AG04449 (cell line): Measurements from ENCODE around the gene SLX9.

Experiments used
- CTCF ChIA-PET: fragments of 350-600 bp; formaldehyde crosslinking; extraction: SDS; loops from one replicate; lab custom pipeline; 2021; ENCODE audit warnings: antibody characterized with exemption; lab: Yijun Ruan, JAX
- POLR2A ChIA-PET: fragments of 400-600, 350-600 bp; formaldehyde crosslinking; extraction: SDS; loops from one replicate; lab custom pipeline; 2020; ENCODE audit warnings: antibody characterized with exemption, inconsistent platforms; lab: Yijun Ruan, JAX
- DNase-seq: peaks from one replicate; pipeline ENCODE4 v3.0.0-alpha.2; 2010; ENCODE audit warnings: low read depth, low spot score
- H3K4me3 ChIP-seq: 2 replicates; pipeline ENCODE4 v1.5.1; 2011; ENCODE audit warnings: low read depth, mild to moderate bottlenecking, control low read depth, low read length
- TF ChIP-seq, protein P1 (sequence below): IDR thresholded peaks from one replicate; pipeline ENCODE4 v1.5.1; 2011; ENCODE audit warnings: mild to moderate bottlenecking, moderate library complexity, low read length, control low read depth, inconsistent platforms; ENCODE audit not compliant: insufficient read depth; ENCODE audit errors: missing control alignments

Gene SLX9

DNA sequence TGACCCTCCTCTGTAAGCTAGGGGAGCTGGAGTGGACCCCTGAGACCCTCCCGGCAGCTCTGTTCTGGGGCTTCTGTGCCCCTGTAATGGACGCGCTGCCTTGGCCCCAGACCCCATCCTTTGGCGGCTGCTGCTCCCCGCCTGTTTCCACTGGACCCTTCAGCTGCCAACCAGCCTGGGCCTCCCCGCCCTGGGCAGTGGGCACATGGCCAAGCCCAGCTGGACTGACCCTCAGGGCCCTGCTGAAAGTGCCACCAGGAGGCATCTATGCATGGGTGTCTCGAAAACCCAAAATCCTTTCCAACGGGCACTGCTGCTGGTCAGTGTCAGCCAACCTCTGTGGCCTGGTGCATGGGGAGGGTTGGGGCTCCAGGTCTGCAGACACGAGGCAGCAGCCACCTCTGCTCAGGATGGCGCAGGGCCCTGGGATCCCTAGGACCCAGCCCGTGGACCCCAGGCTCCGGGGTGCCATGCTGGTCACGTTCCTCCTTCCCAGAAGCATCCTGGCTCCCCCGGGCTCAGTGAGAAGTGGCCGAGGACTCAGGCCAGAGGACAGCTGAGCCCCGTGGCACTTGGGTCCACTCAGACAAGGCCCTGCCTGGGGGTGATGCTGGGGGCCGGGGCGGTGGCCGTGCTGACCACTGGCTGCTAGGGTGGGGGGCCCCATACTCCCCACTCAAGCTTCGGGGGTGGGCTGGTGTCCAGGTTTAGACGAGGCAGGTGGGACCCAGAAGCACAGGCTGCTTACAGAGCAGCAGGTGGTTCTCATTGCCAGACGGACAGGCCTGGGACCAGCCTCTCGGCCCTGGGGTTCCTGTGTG lies 46.9 kb downstream of the SLX9 start:
- TF ChIP-seq, protein P1, sequence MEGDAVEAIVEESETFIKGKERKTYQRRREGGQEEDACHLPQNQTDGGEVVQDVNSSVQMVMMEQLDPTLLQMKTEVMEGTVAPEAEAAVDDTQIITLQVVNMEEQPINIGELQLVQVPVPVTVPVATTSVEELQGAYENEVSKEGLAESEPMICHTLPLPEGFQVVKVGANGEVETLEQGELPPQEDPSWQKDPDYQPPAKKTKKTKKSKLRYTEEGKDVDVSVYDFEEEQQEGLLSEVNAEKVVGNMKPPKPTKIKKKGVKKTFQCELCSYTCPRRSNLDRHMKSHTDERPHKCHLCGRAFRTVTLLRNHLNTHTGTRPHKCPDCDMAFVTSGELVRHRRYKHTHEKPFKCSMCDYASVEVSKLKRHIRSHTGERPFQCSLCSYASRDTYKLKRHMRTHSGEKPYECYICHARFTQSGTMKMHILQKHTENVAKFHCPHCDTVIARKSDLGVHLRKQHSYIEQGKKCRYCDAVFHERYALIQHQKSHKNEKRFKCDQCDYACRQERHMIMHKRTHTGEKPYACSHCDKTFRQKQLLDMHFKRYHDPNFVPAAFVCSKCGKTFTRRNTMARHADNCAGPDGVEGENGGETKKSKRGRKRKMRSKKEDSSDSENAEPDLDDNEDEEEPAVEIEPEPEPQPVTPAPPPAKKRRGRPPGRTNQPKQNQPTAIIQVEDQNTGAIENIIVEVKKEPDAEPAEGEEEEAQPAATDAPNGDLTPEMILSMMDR: no peak
- POLR2A ChIA-PET: no interaction called here
- CTCF ChIA-PET: no interaction called here
- H3K4me3 ChIP-seq: no peak overlapping the region
- no peak for DNase-seq

DNA sequence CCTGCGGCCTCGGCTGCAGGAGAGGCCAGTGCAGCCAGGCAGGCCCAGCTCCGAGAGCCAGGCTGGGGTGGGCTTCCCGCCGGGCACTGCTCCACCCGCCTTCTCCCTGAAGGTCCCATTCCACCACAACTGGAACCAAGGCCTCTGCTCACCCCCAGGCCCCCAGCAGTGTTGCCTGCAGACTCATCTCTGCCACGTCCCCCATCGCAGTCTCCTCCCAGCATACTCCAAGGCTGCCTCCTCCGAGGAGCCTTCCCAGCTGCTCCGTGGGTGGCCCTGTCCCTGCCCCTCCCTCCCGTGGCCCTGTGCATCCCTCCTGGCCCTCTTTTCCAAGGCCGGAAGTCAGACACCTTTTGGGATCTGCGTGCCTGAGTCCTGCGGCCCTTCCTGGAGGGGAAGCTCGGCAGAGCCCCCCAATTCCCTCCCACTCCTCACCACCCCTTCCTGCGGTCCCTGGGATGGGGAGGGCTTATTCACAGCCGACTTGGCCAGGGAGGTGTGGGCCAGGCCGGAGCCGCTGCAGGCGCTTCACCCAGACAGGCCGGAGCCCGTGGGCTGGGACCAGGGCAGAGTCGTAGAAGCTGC lies 47.6 kb downstream of the SLX9 start:
- CTCF ChIA-PET: no interaction called here
- TF ChIP-seq, protein P1: no peak
- no peak overlapping the region for H3K4me3 ChIP-seq
- POLR2A ChIA-PET: no interaction called here
- DNase-seq: no peak

DNA sequence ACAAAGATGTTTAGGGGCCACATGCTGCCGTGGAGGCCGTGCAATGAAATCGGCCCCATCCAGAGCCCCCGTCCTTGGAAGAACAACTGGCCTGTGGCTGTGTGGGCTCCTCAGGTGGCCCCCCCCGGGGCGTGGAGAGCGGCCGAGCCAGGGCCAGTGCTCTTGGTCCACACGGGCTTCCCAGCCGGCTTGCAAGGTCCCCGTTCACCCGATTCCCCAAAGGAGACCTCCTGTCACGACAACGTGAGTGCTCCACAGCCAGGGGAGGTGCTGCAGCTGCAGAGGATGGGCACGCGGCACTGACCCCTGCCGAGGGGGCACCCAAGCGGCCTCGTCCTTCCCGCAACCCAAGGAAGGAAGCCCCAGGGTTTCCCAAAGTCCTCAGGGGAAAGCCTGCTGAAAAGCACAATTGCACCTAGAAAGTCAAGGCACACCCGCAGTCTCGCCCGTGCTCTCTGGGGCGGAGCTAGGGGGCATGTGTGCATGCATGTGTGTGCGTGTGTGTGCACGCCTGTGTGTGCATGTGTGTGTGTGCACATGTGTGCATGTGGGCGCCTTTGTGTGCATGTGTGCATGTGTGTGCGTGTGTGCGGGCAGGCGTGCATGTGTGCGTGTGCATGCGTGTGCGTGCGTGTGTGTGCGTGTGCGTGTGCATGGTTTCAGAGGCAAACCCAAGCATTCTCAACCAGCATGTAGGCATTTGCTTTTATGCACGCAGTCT lies 48.2 kb downstream of the SLX9 start:
- CTCF ChIA-PET: no interaction called here
- POLR2A ChIA-PET: no interaction called here
- TF ChIP-seq, protein P1: no peak
- no peak overlapping the region for H3K4me3 ChIP-seq
- no peak for DNase-seq

DNA sequence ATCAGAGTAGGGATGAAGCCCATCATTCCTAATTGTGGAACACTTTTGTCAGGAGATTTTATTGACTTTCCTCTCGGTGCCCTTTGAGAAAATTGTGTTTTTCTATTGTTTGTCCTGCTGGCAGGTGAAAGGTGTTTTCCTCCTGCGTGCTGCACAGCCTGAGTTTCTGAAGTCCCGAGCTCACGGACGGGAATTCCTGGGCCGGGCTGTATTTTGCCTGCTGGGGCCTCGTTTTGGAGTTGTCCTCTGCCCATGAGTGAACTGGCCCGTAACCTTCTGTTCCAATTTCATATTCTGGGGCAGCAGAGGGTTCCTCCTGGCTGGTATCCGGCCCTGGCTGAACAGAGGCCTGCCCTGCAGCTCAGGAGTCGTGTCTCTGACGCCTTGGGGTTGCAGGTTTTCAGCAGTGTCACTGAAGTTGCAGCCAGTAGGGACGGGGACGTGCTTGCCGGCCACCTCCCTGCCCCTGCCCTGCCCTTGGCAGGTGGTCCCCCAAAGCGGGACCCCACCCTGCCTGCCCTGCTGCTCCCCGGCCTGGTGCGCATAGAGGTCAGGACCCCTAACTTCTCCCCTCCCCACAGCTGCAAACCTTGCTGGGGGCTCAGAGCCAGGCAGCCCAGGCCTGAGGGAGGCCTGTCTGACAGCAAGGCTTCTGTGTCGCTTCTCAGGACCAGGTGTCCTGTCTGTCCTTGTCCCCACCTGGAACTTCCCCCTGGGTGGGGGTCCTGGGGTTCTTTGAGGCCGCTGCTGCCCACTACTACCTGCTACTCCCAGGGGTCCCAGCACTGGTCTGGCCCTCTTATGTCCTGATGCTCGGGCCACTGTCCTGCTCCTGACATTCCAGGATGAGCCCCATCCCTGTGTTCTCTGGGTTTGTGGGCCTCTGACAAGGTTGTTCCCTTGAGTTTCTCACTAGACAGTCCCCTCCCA lies 49.0 kb downstream of the SLX9 start:
- TF ChIP-seq, protein P1: no peak
- H3K4me3 ChIP-seq: no peak overlapping the region
- DNase-seq: no peak
- ChIA-PET CTCF (interaction anchor here (1.2 kb wide), 1 partner anchor 148 kb away, joined by 3 read pairs; no protein-coding TSS in a partner anchor), POLR2A (no interaction called here)

DNA sequence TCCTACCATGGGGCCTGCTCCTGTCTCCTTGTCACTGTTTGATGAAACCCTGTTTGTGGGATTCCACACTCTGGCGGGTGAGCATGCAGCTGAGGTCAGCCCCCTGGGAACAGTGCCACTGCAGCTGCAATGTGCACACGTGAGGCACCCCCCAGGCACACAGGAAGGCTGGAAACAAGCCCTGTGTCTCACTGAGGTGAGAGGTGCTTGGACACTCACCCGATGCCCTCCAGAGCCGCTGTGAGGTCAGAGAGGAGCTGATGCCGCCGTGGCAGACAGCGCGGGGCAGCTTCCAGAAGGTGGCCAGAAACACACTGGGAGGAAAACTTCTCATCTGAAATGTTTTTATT lies 49.7 kb downstream of the SLX9 start:
- TF ChIP-seq, protein P1: no peak
- CTCF ChIA-PET: interaction anchor here (1.2 to 2.6 kb wide), 2 partner anchors 147 to 149 kb away, joined by 3 to 9 read pairs; no protein-coding TSS in a partner anchor
- H3K4me3 ChIP-seq: no peak overlapping the region
- POLR2A ChIA-PET: no interaction called here
- DNase-seq: no peak
